ENCODE results near the gene IPCEF1. TPM values are rescaled to one million over a fixed set of nuclear protein-coding genes. Genes with fewer than 3 reads are reported as not detected.
A peak's percentile ranks its signal among the peaks of the same experiment; 100 is the strongest.
"Not testable (repeated sequence)": the region's sequence is repeated elsewhere in the genome, so short reads cannot be mapped to it uniquely, and the experiment has no call there.

IPCEF1 gene
- total RNA-seq, 1 donor from 2014 or later, result 18.8 TPM

GRCh38 chr6:154206996-154207395 is 149.6 kb downstream of the IPCEF1 start:
- Mint-ChIP-seq H3K36me3 (ENCODE audit: low read depth, unreplicated experiment) (peaks cover 39% of the 10 kb centered on the region), H3K4me3 (ENCODE audit: unreplicated experiment) (no peak overlapping the region), H3K9me3 (ENCODE audit: unreplicated experiment) (no peaks in the 10 kb centered on the region), H3K27ac (ENCODE audit: unreplicated experiment) (no peak overlapping the region), H3K27me3 (ENCODE audit: unreplicated experiment) (peaks cover 2% of the 10 kb centered on the region), H3K4me1 (ENCODE audit: unreplicated experiment) (peaks cover 25% of the 10 kb centered on the region)
- no peak for DNase-seq (ENCODE audit: low spot score)
- no peak for TF ChIP-seq CTCF (IDR thresholded peaks at IDR 0.05; ENCODE audit: unreplicated experiment)

DNA sequence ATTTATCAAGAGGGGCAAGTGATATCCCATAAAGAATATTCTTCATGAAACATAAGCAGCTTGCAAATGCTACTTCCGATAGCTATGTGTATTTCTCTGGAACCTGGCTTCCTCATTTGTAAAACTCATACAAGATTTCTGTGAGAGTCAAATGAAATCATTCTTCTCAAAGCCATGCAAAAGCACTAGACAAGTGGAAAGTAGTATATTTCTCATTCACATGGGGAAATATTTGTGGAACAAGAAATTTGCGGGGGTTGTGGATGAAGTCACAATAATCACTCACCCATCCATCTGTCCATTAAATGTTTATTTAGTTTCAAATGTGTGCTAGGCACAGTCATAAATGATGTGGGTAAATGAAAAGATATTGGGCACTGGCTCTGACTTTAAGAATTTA is 150.5 kb downstream of the IPCEF1 start:
- no peak for DNase-seq (ENCODE audit: low spot score)
- no peaks in the 10 kb centered on the region for H3K9me3 Mint-ChIP-seq (ENCODE audit: unreplicated experiment)
- TF ChIP-seq CTCF (IDR thresholded peaks at IDR 0.05; ENCODE audit: unreplicated experiment), result no peak

DNA sequence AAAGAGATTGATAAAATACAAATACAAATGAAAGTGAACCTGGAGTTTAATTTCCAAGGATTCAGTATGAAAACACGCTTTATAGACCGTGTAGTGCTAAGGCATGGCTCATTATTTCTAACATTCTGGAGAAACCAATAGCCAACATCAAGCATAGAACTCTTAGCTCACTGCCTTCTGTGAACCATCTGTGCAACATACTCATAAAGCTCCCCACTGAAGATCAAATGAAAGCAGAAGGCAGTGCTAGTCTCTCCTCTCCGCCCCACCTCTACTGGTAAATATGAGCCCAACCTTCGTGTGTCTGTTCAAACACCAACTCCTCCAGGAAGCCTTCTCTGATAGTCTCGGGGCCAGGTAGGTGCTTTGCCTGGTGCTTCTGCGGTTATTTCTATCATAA is 153.6 kb downstream of the IPCEF1 start:
- Mint-ChIP-seq H3K4me3 (ENCODE audit: unreplicated experiment) (no peak overlapping the region), H3K9me3 (ENCODE audit: unreplicated experiment) (no peaks in the 10 kb centered on the region), H3K27ac (ENCODE audit: unreplicated experiment) (peak overlapping the region; percentile 32), H3K36me3 (ENCODE audit: low read depth, unreplicated experiment) (peaks cover 57% of the 10 kb centered on the region), H3K4me1 (ENCODE audit: unreplicated experiment) (peaks cover 32% of the 10 kb centered on the region), H3K27me3 (ENCODE audit: unreplicated experiment) (peaks cover 2% of the 10 kb centered on the region)
- no peak for TF ChIP-seq CTCF (IDR thresholded peaks at IDR 0.05; ENCODE audit: unreplicated experiment)
- no peak for DNase-seq (ENCODE audit: low spot score)

More for the DNA sequence above, 150.5 kb downstream of the IPCEF1 start:
- no peak overlapping the region for H3K4me3 Mint-ChIP-seq (ENCODE audit: unreplicated experiment)
- H3K27me3 Mint-ChIP-seq (ENCODE audit: unreplicated experiment), result peaks cover 2% of the 10 kb centered on the region
- H3K27ac Mint-ChIP-seq (ENCODE audit: unreplicated experiment), result no peak overlapping the region
- H3K4me1 Mint-ChIP-seq (ENCODE audit: unreplicated experiment), result peaks cover 32% of the 10 kb centered on the region
- H3K36me3 Mint-ChIP-seq (ENCODE audit: low read depth, unreplicated experiment), result peaks cover 47% of the 10 kb centered on the region

GRCh38 chr6:154202339-154202738 is 154.3 kb downstream of the IPCEF1 start:
- no peak for TF ChIP-seq CTCF (IDR thresholded peaks at IDR 0.05; ENCODE audit: unreplicated experiment)
- Mint-ChIP-seq H3K36me3 (ENCODE audit: low read depth, unreplicated experiment) (peaks cover 54% of the 10 kb centered on the region), H3K27me3 (ENCODE audit: unreplicated experiment) (peaks cover 2% of the 10 kb centered on the region), H3K4me1 (ENCODE audit: unreplicated experiment) (peaks cover 32% of the 10 kb centered on the region), H3K4me3 (ENCODE audit: unreplicated experiment) (peak overlapping the region; percentile 4), H3K27ac (ENCODE audit: unreplicated experiment) (peak overlapping the region; percentile 18), H3K9me3 (ENCODE audit: unreplicated experiment) (no peaks in the 10 kb centered on the region)
- DNase-seq (ENCODE audit: low spot score), result no peak

DNA sequence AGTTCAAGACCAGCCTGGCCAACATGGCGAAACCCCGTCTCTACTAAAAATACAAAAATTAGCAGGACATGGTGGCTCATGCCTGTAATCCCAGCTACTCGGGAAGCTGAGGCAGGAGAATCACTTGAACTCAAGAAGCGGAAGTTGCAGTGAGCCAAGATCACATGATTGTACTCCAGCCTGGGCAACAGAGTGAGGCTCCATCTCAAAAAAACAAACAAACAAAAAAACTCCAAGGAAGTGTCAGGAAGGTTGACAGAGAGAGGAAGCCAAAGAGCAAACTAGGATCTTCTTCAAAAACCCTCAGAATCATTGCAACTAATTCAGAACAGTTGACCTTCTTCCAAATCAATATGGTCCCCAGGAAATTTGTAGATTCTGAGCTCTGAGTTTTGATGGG is 154.9 kb downstream of the IPCEF1 start:
- not testable (repeated sequence) for H3K27me3 Mint-ChIP-seq (ENCODE audit: unreplicated experiment); H3K9me3 Mint-ChIP-seq (ENCODE audit: unreplicated experiment); DNase-seq (ENCODE audit: low spot score)
- peak overlapping the region; percentile 18 for H3K27ac Mint-ChIP-seq (ENCODE audit: unreplicated experiment)
- peaks cover 32% of the 10 kb centered on the region for H3K4me1 Mint-ChIP-seq (ENCODE audit: unreplicated experiment)
- peak overlapping the region; percentile 4 for H3K4me3 Mint-ChIP-seq (ENCODE audit: unreplicated experiment)
- peaks cover 51% of the 10 kb centered on the region for H3K36me3 Mint-ChIP-seq (ENCODE audit: low read depth, unreplicated experiment)
